Measurements from ENCODE around the gene ASTL.

Gene ASTL

DNA sequence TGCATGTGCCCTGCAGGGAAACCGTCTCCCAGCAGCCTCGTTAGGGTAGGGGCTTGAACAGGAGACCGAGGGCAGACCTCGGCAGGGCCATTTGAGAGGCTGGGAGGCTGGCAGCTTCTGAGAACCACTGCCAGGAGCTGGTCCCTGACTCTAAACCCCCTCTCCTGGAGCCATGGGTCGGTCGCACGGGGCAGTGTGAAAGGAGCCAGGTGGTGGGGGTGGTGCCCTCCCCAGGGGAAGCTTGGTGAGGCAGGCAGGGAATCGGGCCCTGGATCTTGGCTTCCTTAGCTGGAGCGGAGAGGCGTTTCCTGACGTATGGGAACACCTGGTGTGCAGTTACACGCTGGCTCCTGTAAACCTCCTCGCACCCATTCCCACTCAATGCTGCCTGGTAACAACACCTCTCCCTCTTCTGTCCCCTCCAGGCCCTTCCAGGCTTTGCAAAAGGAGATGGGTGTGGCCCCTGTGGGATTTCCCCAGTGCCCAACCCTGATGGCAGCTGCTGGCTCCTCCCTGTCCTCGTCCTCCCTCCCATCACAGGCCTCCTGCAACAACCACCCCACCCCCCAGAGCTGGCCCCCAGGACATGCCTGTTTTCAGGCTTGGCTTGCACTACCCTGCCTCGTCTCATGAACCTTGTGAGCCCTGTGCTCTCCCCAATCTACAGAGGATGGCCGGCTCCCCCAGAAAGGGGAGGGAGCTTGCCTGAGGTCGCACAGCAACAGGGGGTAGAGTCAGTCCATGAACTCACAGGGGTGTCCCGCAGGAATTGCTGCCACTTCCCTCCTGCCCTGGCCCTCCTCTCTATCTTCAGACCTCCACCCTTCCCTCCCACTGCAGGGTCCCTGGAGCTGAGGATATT, 46.4 kb downstream of the ASTL start:
- peak; percentile 23 for DNase-seq (ENCODE audit: low read depth)
- TF ChIP-seq, protein P1, sequence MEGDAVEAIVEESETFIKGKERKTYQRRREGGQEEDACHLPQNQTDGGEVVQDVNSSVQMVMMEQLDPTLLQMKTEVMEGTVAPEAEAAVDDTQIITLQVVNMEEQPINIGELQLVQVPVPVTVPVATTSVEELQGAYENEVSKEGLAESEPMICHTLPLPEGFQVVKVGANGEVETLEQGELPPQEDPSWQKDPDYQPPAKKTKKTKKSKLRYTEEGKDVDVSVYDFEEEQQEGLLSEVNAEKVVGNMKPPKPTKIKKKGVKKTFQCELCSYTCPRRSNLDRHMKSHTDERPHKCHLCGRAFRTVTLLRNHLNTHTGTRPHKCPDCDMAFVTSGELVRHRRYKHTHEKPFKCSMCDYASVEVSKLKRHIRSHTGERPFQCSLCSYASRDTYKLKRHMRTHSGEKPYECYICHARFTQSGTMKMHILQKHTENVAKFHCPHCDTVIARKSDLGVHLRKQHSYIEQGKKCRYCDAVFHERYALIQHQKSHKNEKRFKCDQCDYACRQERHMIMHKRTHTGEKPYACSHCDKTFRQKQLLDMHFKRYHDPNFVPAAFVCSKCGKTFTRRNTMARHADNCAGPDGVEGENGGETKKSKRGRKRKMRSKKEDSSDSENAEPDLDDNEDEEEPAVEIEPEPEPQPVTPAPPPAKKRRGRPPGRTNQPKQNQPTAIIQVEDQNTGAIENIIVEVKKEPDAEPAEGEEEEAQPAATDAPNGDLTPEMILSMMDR (IDR thresholded peaks at IDR 0.05; ENCODE audit: insufficient read depth, low read depth, low read length, missing control alignments) = no peak

DNA sequence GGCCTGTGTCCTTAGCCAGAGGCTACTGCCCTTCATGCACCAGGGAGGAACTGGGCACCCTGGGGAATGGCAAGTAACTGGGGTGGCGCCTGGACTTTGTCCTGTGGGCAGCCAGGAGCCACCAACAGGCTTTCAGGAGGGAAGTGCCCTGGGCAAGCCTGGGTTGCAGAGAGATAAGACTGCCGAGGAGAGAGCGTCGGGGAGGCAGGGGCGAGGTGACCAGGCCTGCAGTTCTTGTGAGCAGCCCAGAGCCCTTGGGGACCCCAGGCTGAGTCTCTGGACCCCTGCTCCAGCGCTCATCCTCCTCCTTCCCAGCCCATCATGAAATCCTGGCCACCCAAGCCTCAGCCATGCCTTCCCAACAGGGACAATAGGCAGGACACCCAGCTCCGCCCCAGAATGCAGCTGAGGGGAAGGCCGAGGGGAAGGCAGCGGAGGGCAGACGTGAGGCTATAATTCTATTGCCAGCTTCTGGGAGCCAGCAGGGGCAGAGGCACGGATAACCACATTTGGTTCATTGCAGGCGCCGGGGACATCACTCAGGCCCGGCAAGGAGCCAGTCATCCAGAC, 47.1 kb downstream of the ASTL start:
- no peak for DNase-seq (ENCODE audit: low read depth)
- TF ChIP-seq, protein P1 (IDR thresholded peaks at IDR 0.05; ENCODE audit: insufficient read depth, low read depth, low read length, missing control alignments) = no peak
- no peak overlapping the region for H3K4me3 ChIP-seq (ENCODE audit: low read length)

More for the DNA sequence above, 46.4 kb downstream of the ASTL start:
- H3K4me3 ChIP-seq (ENCODE audit: low read length) = no peak overlapping the region

GRCh38 chr2:96090196-96090926, 47.9 kb downstream of the ASTL start:
- no peak overlapping the region for H3K4me3 ChIP-seq (ENCODE audit: low read length)
- no peak for DNase-seq (ENCODE audit: low read depth)
- TF ChIP-seq, protein P1 (IDR thresholded peaks at IDR 0.05; ENCODE audit: insufficient read depth, low read depth, low read length, missing control alignments) = no peak

DNA sequence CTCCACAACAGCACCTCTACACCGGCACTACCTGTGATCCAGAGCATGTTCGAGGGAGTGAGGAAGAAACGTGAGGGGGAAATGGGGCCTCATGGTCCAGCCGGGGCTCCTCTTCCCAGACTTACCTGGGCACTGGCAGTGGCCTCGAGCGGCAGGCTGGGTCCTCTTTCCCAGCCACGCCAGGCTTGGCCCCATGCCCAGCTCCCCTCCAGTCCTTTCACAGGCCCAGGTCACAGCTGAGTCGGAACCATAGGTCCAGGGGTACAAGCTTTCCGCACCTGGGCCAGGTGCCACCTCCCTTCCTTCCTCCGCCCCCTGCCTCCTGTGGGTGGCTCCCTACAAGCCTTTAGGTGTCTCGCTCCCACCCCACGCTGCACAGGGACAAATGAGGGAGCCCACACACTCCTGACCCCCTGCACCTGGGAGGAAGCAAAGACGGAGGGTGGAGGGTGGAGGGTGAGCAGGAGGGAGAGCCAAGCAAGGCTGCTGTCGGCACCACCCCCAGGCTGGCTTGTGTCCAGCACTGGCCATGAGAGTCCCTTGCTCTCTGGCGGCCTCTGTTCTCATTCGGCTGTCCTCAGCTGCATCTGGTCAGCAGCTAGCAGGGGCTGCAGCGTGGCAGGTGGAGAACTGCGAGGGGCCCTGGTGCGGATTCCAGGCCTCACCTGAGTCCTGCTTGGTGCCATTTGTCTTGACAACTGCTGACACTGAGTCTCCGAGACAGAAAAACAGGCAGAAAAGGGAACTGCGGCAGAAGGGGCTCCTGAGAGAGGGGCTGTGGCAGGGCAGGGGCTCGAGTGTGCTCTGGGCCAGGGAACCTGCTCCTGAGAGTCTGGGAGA, 48.7 kb downstream of the ASTL start:
- DNase-seq (ENCODE audit: low read depth) = no peak
- TF ChIP-seq, protein P1 (IDR thresholded peaks at IDR 0.05; ENCODE audit: insufficient read depth, low read depth, low read length, missing control alignments) = no peak
- H3K4me3 ChIP-seq (ENCODE audit: low read length) = no peak overlapping the region

- DNase-seq (ENCODE audit: low read depth) = no peak
- TF ChIP-seq, protein P1 (IDR thresholded peaks at IDR 0.05; ENCODE audit: insufficient read depth, low read depth, low read length, missing control alignments) = no peak
- H3K4me3 ChIP-seq (ENCODE audit: low read length) = no peak overlapping the region
Observed at GRCh38 chr2:96088340-96089335, 49.7 kb downstream of the ASTL start.
